ENCODE measurements around the gene GPR107.

Gene GPR107

GRCh38 chr9:130185490-130186031 lies 131.9 kb downstream of the GPR107 start (continued):
- no peak for TF ChIP-seq PPARA (CRISPR knock-in tag; IDR thresholded peaks at IDR 0.05; ENCODE audit: borderline replicate concordance)
- no peak for TF ChIP-seq ZNF565 (CRISPR knock-in tag; conservative IDR thresholded peaks at IDR 0.05; ENCODE audit: low read depth)
- no peak for TF ChIP-seq ZFP3 (CRISPR knock-in tag; IDR thresholded peaks at IDR 0.05)
- TF ChIP-seq ISL1 (CRISPR knock-in tag; IDR thresholded peaks at IDR 0.05), result no peak

- TF ChIP-seq PATZ1 (CRISPR knock-in tag; IDR thresholded peaks at IDR 0.05; ENCODE audit: borderline replicate concordance) (no peak), ZNF8 (CRISPR knock-in tag; IDR thresholded peaks at IDR 0.05) (no peak), TSHZ2 (CRISPR knock-in tag; IDR thresholded peaks at IDR 0.05) (no peak), ZNF565 (CRISPR knock-in tag; conservative IDR thresholded peaks at IDR 0.05; ENCODE audit: low read depth) (no peak), TOX (CRISPR knock-in tag; IDR thresholded peaks at IDR 0.05; ENCODE audit: borderline replicate concordance) (no peak)
- no peak for ATAC-seq
Measured at GRCh38 chr9:130186051-130186450, 132.3 kb downstream of the GPR107 start.

GRCh38 chr9:130186839-130187522 lies 133.3 kb downstream of the GPR107 start:
- TF ChIP-seq OSR1 (CRISPR knock-in tag; IDR thresholded peaks at IDR 0.05) (no peak), ZNF70 (CRISPR knock-in tag; IDR thresholded peaks at IDR 0.05) (no peak), ESRRG (CRISPR knock-in tag; IDR thresholded peaks at IDR 0.05) (no peak), CSRNP3 (CRISPR knock-in tag; IDR thresholded peaks at IDR 0.05) (no peak), ZNF565 (CRISPR knock-in tag; conservative IDR thresholded peaks at IDR 0.05; ENCODE audit: low read depth) (no peak), ZNF8 (CRISPR knock-in tag; IDR thresholded peaks at IDR 0.05) (no peak), CREB5 (CRISPR knock-in tag; IDR thresholded peaks at IDR 0.05; ENCODE audit: low read depth) (no peak), SNAI2 (CRISPR knock-in tag; IDR thresholded peaks at IDR 0.05) (no peak), RARB (CRISPR knock-in tag; IDR thresholded peaks at IDR 0.05) (no peak), BACH2 (CRISPR knock-in tag; IDR thresholded peaks at IDR 0.05; ENCODE audit: borderline replicate concordance) (no peak), CSDC2 (CRISPR knock-in tag; IDR thresholded peaks at IDR 0.05) (no peak), ZFP30 (CRISPR knock-in tag; IDR thresholded peaks at IDR 0.05) (no peak), GLIS3 (CRISPR knock-in tag; IDR thresholded peaks at IDR 0.05) (no peak), ZC3H10 (CRISPR knock-in tag; IDR thresholded peaks at IDR 0.05) (no peak)
- ATAC-seq, result peak; percentile 75

GRCh38 chr9:130187523-130187846 lies 133.8 kb downstream of the GPR107 start:
- ATAC-seq, result no peak
- TF ChIP-seq PPARA (CRISPR knock-in tag; IDR thresholded peaks at IDR 0.05; ENCODE audit: borderline replicate concordance), result no peak
- no peak for TF ChIP-seq TSHZ2 (CRISPR knock-in tag; IDR thresholded peaks at IDR 0.05)
- no peak for TF ChIP-seq PATZ1 (CRISPR knock-in tag; IDR thresholded peaks at IDR 0.05; ENCODE audit: borderline replicate concordance)
- TF ChIP-seq ISL1 (CRISPR knock-in tag; IDR thresholded peaks at IDR 0.05), result no peak
- TF ChIP-seq ZC3H10 (CRISPR knock-in tag; IDR thresholded peaks at IDR 0.05), result no peak
- TF ChIP-seq RARB (CRISPR knock-in tag; IDR thresholded peaks at IDR 0.05), result no peak
- no peak for TF ChIP-seq ZFP3 (CRISPR knock-in tag; IDR thresholded peaks at IDR 0.05)
- TF ChIP-seq OSR1 (CRISPR knock-in tag; IDR thresholded peaks at IDR 0.05), result no peak
- TF ChIP-seq CREB5 (CRISPR knock-in tag; IDR thresholded peaks at IDR 0.05; ENCODE audit: low read depth), result no peak
- no peak for TF ChIP-seq TCF4 (CRISPR knock-in tag; IDR thresholded peaks at IDR 0.05; ENCODE audit: borderline replicate concordance)
